Esophagus mucosa (tissue), 1 donor: ENCODE measurements around the gene USP50. TPM values are rescaled to one million over a fixed set of nuclear protein-coding genes. Genes with fewer than 3 reads are reported as not detected.
"Not testable (repeated sequence)": the region's sequence is repeated elsewhere in the genome, so short reads cannot be mapped to it uniquely, and the experiment has no call there.

ENCODE experiments used
- ATAC-seq: fragments of 200-7000 bp; cut with Tn5 transposase; one replicate; pipeline ENCODE4 v1.9.1; 2020
- total RNA-seq: library from RNA; stranded (reverse); gene quantifications from one replicate; pipeline ENCODE4 v1.2.4, GENCODE V29; 2023
- donor health status: DM: yes; HTN: yes; CAD: no.

USP50 gene
- total RNA-seq, 1 donor from 2014 or later = not detected

GRCh38 chr15:50503144-50503543 lies 43.3 kb downstream of the USP50 start:
- no peak for ATAC-seq

GRCh38 chr15:50501815-50502214 lies 44.7 kb downstream of the USP50 start:
- ATAC-seq = no peak

DNA sequence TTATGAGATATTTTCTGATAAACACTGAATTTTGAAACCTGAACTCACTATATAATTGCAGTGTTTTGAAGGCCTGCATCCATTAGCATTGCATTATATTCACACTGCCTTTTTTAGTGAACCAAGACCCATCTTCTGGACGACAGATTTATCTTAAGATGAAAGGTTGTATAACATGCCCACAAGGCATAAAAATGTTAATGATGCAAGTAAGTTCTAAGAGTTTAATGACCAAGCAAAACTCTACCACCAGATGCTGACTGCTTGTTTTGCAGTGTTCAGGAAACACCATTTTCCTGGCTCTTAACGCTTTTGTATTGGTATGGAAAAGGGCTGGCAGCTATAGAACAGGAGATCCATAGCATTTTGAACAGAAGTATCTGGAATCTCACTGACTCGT lies 46.1 kb downstream of the USP50 start:
- ATAC-seq = no peak

DNA sequence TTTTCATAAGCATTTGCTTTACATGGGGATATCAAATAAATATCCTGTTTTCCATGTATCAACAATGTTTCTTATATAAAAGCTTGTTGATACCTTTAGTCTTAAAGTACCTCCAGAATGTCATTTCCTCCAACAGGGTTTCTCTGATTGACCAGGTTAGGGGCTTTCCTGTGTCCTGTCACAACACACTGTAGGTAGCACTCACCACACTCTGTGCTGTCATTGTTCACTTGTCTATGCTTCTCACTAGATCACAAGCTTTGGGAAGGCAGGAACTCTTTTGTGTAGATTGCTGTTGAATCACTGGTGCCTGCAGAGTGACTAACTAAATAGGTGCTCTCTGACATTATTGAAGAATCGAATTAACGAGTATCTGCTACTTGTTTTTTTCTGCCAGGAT lies 49.8 kb downstream of the USP50 start:
- no peak for ATAC-seq

GRCh38 chr15:50494547-50494946 lies 51.9 kb downstream of the USP50 start:
- ATAC-seq = not testable (repeated sequence)

DNA sequence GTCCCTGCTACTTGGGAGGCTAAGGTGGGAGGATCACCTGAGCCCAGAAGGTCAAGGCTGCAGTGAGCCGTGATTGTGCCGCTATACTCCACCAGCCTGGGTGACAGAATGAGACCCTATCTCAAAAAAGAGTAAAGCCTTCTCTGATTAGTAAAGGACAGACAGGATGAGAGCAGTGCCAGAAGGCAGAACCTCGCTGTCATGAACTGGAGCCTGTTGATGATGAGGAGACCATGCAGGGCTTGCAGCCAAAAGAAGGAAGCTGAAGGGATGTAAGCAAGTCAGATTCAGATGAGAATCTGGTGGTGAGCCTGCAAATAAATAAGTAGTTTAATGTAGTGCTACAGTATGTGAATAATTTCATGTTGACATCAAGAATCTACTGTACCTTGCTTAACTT lies 52.8 kb downstream of the USP50 start:
- no peak for ATAC-seq

DNA sequence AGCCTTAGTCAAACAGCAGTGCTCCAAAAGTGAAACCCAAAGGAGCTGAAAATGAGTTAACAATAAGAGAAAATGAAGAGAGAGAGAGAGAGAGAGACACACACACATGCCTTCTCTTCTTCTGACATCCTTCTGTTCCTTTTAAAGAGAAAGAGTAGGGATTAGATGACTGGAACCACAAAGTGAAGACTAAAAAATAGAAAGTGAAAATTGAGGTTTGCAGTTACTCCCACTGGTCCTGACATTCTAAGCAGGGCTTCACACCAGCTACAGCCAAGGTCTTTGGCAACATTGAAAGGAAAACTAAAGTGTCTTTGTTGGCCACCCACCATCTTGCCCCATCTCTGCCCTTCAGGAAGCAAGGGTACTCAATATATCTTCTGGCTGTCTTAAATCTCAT lies 59.2 kb downstream of the USP50 start:
- no peak for ATAC-seq

DNA sequence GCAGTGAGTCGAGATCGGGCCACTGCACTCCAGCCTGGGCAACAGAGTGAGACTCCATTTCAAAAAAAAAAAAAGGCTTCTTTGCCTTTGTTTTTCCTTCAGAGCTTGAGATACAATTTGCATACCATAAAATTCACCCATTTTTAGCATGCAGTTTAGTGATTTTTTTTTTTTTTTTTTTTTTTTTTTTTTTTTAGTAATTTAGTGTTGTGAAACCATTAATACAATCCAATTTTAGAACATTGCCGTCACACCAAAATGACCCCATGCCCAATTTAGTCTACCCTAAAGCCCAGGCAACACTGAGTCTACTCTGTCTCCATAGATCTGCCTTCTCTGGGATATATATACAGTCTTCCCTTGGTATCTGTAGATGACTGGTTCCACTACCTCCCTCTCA lies 61.1 kb downstream of the USP50 start:
- no peak for ATAC-seq

DNA sequence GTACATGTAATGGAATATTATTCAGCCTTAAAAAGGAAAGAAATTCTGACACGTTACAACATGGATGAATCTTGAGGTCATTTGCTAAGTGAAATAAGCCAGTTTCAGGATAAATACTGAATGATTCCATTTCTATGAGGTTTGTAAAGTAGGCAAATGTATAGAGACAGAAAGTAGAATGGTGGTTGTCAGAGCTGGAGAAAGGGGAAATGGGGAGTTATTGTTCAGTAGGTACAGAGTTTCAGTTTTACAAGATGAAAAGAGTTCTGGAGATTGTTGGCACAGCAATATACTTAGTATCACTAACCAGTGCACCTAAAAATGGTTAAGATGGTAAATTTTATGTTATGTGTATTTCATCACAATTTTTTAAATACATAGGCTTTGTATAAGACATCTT lies 61.7 kb downstream of the USP50 start:
- ATAC-seq = no peak

DNA sequence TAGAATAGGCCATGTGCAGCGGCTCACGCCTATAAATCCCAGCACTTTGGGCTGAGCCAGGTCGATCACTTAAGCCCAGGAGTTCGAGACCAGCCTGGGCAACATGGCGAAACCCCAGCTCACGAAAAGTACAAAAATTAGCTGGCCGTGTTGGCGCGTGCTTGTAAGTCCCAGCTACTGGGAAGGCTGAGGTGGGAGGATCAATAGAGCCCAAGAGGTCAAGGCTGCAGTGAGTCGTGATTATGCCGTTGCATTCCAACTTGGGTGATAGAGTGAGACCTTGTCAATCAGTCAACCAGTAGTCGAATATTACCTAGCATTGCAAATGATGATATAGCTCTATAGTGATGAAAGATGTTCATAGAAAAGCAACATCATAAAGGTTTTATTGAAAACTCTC lies 70.3 kb downstream of the USP50 start:
- no peak for ATAC-seq

- no peak for ATAC-seq
Observed at GRCh38 chr15:50471072-50471471, 75.4 kb downstream of the USP50 start.

GRCh38 chr15:50463423-50464358 lies 82.8 kb downstream of the USP50 start:
- ATAC-seq = no peak

DNA sequence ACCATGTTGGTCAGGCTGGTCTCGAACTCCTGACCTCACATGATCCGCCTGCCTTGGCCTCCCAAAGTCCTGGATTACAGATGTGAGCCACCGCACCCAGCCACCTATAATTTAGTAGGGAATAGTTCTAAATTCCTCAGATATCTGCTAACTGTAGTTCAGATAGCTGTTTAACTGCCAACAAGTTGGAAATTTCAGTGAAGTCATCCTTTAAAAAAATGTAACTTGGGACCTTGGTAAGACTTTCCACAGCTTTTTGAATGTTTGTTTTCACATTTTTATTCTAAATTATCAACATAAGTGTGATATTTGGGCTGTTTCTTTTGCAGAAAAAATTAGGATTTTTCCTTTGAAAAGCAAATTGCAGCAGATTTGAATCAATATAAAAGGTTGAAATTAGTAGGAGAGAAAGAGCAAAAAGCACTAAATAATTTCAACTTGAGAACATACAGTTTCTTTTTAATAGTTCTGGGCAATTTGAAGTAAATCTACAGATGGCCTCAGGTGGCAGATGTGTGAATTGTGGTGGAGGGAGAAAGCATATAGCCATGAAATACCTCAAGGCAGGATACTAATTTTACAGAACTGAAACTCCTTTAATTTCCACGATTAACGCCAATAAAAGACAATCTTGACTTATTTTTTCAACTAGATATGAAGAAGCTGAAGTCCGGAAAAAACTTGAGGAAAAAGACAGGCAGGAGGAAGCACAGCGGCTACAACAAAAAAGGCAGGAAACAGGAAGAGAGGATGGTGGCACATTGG lies 87.9 kb downstream of the USP50 start:
- no peak for ATAC-seq

GRCh38 chr15:50452927-50453326 lies 93.5 kb downstream of the USP50 start:
- ATAC-seq = no peak

Other genes starting within 250 kb of the USP50 start
- gene GABPB1, start 191.5 kb downstream of the USP50 start, total RNA-seq = 10.7 TPM
- gene USP8, start 122.3 kb downstream of the USP50 start, total RNA-seq = 43.4 TPM
- 16.3 TPM for gene TRPM7, start 140.1 kb upstream of the USP50 start, total RNA-seq
- 52.8 TPM for gene SPPL2A, start 219.0 kb upstream of the USP50 start, total RNA-seq